Activated CD4-positive, alpha-beta T cell treated with anti-CD3 and anti-CD28 coated beads for 48 hours (primary cell): ENCODE results near the gene ZMYM2.

Source experiments
- DNase-seq: peaks from one replicate; pipeline ENCODE4 v3.0.0-alpha.2; 2020

Gene ZMYM2

GRCh38 chr13:20137875-20138274, 179.3 kb downstream of the ZMYM2 start:
- no peak for DNase-seq

GRCh38 chr13:20140487-20140886, 182.0 kb downstream of the ZMYM2 start:
- DNase-seq = no peak
